Measurements from ENCODE around the gene NPRL2.
"Not testable (repeated sequence)": the region's sequence is repeated elsewhere in the genome, so short reads cannot be mapped to it uniquely, and the experiment has no call there.

NPRL2 gene

GRCh38 chr3:50314342-50314741, 36.2 kb downstream of the NPRL2 start:
- no peak for DNase-seq (ENCODE audit: low read depth in 2 of 2)

- not testable (repeated sequence) for DNase-seq (ENCODE audit: low read depth in 2 of 2)
These were observed 38.5 kb downstream of the NPRL2 start for GRCh38 chr3:50312041-50312440.

GRCh38 chr3:50304601-50305000, 46.0 kb downstream of the NPRL2 start:
- no peak for DNase-seq (ENCODE audit: low read depth in 2 of 2)

- DNase-seq (ENCODE audit: low read depth in 2 of 2) = no peak
These were observed 47.4 kb downstream of the NPRL2 start, which contains the start of gene HYAL1 for GRCh38 chr3:50303013-50303815. Gene HYAL1 (minus strand): TSS chr3:50303574. CDS start chr3:50302956, 618 bp downstream.

- no peak for DNase-seq (ENCODE audit: low read depth in 2 of 2)
These were observed 48.2 kb downstream of the NPRL2 start for GRCh38 chr3:50302095-50303012.

GRCh38 chr3:50300681-50301254, 49.8 kb downstream of the NPRL2 start:
- DNase-seq (ENCODE audit: low read depth in 2 of 2) = no peak

- no peak for DNase-seq (ENCODE audit: low read depth in 2 of 2)
These were observed 50.5 kb downstream of the NPRL2 start for GRCh38 chr3:50299929-50300680.

- DNase-seq (ENCODE audit: low read depth in 2 of 2) = no peak
These were observed 51.0 kb downstream of the NPRL2 start for GRCh38 chr3:50299638-50299928.

- peak; percentile 98 for DNase-seq (ENCODE audit: low read depth in 2 of 2)
These were observed 51.5 kb downstream of the NPRL2 start, which contains the start of the genes HYAL3 and NAA80 for GRCh38 chr3:50298836-50299637. Gene HYAL3 (minus strand): TSS chr3:50299405. CDS start chr3:50295602, 3,803 bp downstream. Gene NAA80 (minus strand): TSS chr3:50299405. CDS start chr3:50297463, 1,942 bp downstream.

GRCh38 chr3:50297896-50298725, 52.5 kb downstream of the NPRL2 start:
- no peak for DNase-seq (ENCODE audit: low read depth in 2 of 2)

- no peak for DNase-seq (ENCODE audit: low read depth in 2 of 2)
These were observed 53.2 kb downstream of the NPRL2 start for GRCh38 chr3:50297384-50297775.
